Neutrophil (primary cell): Measurements from ENCODE around the gene SCN3A.

ENCODE experiments used
- H3K27ac ChIP-seq: fragments of 200-600 bp; sonication (generic); 2 replicates; pipeline ENCODE4 v1.5.1; 2016; ENCODE audit warnings: mild to moderate bottlenecking, moderate library complexity
- H3K27me3 ChIP-seq: fragments of 200-600 bp; sonication (generic); 2 replicates; pipeline ENCODE4 v1.6.0; 2016; ENCODE audit warnings: mild to moderate bottlenecking
- H3K36me3 ChIP-seq: fragments of 200-600 bp; sonication (generic); 2 replicates; pipeline ENCODE4 v1.5.1; 2017
- H3K4me1 ChIP-seq, 2 experiments: fragments of 200-600 bp in 1 of 2; sonication (generic) in 1 of 2; 1 replicate in 1 of 2; 2 replicates in 1 of 2; pipeline versions ENCODE4 v1.5.1 to v1.6.1; 2013 to 2016; ENCODE audit warnings: low read depth in 1 of 2, low read length in 1 of 2, mild to moderate bottlenecking in 1 of 2, moderate library complexity in 1 of 2; ENCODE audit not compliant: control insufficient read depth in 1 of 2, insufficient read depth in 1 of 2
- H3K4me3 ChIP-seq, 2 experiments: fragments of 200-600 bp in 1 of 2; sonication (generic) in 1 of 2; 1 replicate in 1 of 2; 2 replicates in 1 of 2; pipeline ENCODE4 v1.5.1; 2013 to 2016; ENCODE audit warnings: low read depth in 1 of 2, low read length in 1 of 2, mild to moderate bottlenecking in 1 of 2, moderate library complexity in 1 of 2
- H3K9me3 ChIP-seq: fragments of 200-600 bp; sonication (generic); 2 replicates; pipeline ENCODE4 v1.5.1; 2016
- TF ChIP-seq, protein P1 (sequence below): fragments of 200-600 bp; sonication (generic); IDR thresholded peaks from 2 replicates; pipeline ENCODE4 v1.5.1; 2016; ENCODE audit warnings: antibody characterized with exemption

The SCN3A gene

DNA sequence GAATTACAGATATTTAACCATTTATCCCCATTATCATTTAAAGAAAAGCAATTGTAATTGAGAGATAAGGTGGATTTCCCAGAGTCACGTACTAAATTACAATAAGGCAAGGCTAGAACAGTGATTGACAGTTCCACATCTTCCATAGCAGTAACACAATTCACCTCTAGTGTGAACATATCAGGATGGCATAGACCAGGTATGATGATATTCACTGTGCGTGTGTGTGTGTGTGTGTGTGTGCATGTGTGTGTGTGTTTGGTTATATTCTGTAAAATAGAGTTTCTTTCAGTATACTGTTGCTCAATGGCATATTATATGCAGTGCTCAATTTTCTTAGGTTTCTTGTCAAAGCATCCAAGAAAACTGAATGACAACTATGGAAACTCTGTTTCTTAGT is 37.1 kb upstream of the SCN3A start:
- H3K4me3 ChIP-seq, result no peak overlapping the region
- H3K36me3 ChIP-seq, result no peaks in the 10 kb centered on the region
- H3K4me1 ChIP-seq, result no peaks in the 10 kb centered on the region
- H3K27me3 ChIP-seq, result no peaks in the 10 kb centered on the region
- H3K27ac ChIP-seq, result no peak overlapping the region
- TF ChIP-seq, protein P1, sequence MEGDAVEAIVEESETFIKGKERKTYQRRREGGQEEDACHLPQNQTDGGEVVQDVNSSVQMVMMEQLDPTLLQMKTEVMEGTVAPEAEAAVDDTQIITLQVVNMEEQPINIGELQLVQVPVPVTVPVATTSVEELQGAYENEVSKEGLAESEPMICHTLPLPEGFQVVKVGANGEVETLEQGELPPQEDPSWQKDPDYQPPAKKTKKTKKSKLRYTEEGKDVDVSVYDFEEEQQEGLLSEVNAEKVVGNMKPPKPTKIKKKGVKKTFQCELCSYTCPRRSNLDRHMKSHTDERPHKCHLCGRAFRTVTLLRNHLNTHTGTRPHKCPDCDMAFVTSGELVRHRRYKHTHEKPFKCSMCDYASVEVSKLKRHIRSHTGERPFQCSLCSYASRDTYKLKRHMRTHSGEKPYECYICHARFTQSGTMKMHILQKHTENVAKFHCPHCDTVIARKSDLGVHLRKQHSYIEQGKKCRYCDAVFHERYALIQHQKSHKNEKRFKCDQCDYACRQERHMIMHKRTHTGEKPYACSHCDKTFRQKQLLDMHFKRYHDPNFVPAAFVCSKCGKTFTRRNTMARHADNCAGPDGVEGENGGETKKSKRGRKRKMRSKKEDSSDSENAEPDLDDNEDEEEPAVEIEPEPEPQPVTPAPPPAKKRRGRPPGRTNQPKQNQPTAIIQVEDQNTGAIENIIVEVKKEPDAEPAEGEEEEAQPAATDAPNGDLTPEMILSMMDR, result no peak
- no peaks in the 10 kb centered on the region for H3K9me3 ChIP-seq

DNA sequence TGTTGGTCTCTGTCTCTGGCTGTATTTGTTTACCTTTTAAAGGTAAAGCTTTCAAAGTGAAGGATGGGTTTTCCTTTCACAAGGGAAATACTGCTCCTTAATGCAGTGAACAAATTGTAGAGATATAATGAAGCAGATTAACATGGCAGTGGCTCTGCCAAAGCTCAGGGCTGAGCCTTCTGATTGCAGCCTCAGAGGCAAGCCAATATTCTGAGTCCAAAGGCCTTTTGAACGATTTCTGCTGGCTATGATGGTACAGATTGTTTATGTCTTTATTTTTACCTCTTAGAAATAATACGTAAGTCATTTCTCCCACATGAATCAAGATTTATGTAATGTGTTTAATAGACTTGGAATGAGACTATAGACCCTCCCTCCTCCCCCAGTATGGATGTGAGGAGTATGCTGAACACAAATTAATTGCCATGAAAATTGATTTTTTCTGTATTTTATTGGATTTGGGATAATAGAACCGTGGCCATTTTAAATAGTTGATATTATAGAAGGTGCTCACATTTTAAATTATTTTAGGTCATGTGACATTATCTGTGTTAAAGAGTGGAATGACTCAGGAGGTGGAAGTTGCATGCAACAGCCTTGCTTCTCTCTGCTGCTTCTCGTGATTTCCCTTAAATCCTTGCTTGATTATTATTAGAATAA is 36.1 kb upstream of the SCN3A start:
- no peaks in the 10 kb centered on the region for H3K36me3 ChIP-seq
- TF ChIP-seq, protein P1, result no peak
- no peak overlapping the region for H3K27ac ChIP-seq
- no peaks in the 10 kb centered on the region for H3K27me3 ChIP-seq
- no peaks in the 10 kb centered on the region for H3K9me3 ChIP-seq
- H3K4me3 ChIP-seq, result no peak overlapping the region
- H3K4me1 ChIP-seq, result no peaks in the 10 kb centered on the region

DNA sequence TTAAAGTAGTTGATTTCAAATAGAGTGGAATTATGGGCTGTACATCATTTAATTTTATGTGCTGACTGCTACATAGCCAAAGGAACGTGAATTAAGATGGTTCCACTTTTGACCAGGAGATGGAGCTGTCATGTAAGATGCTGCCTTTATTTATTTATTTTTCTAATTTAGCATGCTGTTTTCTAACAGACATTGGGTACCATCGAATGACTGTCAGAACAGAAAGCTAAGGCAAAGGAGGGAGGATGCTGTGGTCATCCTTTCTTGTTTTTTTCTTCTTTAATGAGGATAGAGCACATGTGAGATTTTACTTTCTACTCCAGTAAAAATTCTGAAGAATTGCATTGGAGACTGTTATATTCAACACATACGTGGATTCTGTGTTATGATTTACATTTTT is 35.4 kb upstream of the SCN3A start, which contains the start of gene SCN2A:
Gene SCN2A, plus strand, starts transcription at position 185 of the 400 bp plus-strand sequence. CDS start 56,410 bp downstream, outside the sequence.
- H3K4me3 ChIP-seq, result no peak within 1 kb of the TSS
- TF ChIP-seq, protein P1, result no peak
- H3K36me3 ChIP-seq, result no peaks in the 10 kb centered on the region
- no peaks in the 10 kb centered on the region for H3K27me3 ChIP-seq
- H3K9me3 ChIP-seq, result no peaks in the 10 kb centered on the region
- no peak within 1 kb of the TSS for H3K27ac ChIP-seq
- no peaks in the 10 kb centered on the region for H3K4me1 ChIP-seq

DNA sequence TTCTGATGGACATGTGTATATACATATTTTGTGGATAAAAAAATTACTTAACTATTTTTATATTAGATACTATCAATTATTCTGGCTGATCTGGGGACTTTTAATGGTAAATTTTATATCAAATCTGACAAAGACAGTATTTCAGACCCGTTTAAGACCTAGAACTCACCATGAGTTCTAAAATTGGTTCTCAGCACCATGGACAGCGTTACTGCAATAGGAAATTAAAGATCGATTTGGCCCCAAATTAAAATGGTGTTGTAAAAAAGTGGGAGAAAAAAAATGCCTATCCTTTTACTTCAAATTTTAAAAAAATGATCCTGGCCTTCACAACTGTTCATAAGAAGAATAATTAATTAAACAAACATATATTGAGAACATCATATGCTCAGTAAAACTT is 34.4 kb upstream of the SCN3A start:
- H3K36me3 ChIP-seq, result no peaks in the 10 kb centered on the region
- H3K4me1 ChIP-seq, result no peaks in the 10 kb centered on the region
- TF ChIP-seq, protein P1, result no peak
- no peaks in the 10 kb centered on the region for H3K27me3 ChIP-seq
- H3K9me3 ChIP-seq, result no peaks in the 10 kb centered on the region
- H3K27ac ChIP-seq, result no peak overlapping the region
- no peak overlapping the region for H3K4me3 ChIP-seq

DNA sequence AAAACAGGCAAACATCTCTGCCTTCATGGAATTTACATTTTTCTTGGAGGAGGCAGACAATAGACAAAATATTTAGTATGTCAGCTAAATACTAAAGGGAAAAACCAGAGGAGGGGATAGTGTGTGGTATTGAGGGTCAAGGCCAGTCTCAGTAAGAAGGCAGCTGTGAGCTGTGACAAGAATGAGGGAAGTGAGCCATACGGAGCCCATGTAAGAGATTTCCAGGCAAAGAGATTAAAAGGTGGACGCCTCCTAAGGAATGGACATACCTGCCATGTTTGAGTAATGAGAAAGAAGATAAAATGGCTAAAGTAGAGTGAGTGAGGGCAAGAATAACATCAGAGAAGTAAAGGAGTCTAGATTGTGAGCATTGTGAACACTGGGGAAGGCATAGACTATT is 33.2 kb upstream of the SCN3A start:
- H3K4me1 ChIP-seq, result no peaks in the 10 kb centered on the region
- no peak overlapping the region for H3K27ac ChIP-seq
- H3K36me3 ChIP-seq, result no peaks in the 10 kb centered on the region
- TF ChIP-seq, protein P1, result no peak
- no peaks in the 10 kb centered on the region for H3K9me3 ChIP-seq
- H3K4me3 ChIP-seq, result no peak overlapping the region
- no peaks in the 10 kb centered on the region for H3K27me3 ChIP-seq
